Gastroesophageal sphincter (tissue), 3 donors: Measurements from ENCODE around the gene EVX1.

Experiments used
- CTCF ChIP-seq, 4 experiments: fragments of 200-600 bp in 2 of 4; fragments of 450-650 bp in 2 of 4; sonication (generic) in 1 of 4; IDR thresholded peaks; one replicate each; pipeline ENCODE4 v1.5.1; 2017 to 2019; ENCODE audit warnings: antibody characterized with exemption in 4 of 4, mild to moderate bottlenecking in 2 of 4, moderate library complexity in 2 of 4
- EP300 ChIP-seq: sonication (generic); formaldehyde crosslinking; IDR thresholded peaks from one replicate; pipeline ENCODE4 v1.6.1; 2017; ENCODE audit warnings: antibody characterized with exemption, mild to moderate bottlenecking
- POLR2A ChIP-seq, 2 donors: fragments of 450-650 bp; IDR thresholded peaks; one replicate each; pipeline ENCODE4 v1.6.1; 2017; ENCODE audit warnings: antibody characterized with exemption in 2 of 2, mild to moderate bottlenecking in 2 of 2, moderate library complexity in 1 of 2
- POLR2AphosphoS5 ChIP-seq: sonication (generic); formaldehyde crosslinking; IDR thresholded peaks from one replicate; pipeline ENCODE4 v1.6.1; 2017; ENCODE audit warnings: antibody characterized with exemption

- TF ChIP-seq POLR2AphosphoS5: no peak
- TF ChIP-seq EP300: no peak
- TF ChIP-seq CTCF (IDR thresholded peaks at IDR 0.05): no peak
- TF ChIP-seq POLR2A (IDR thresholded peaks at IDR 0.05): no peak
Observed at GRCh38 chr7:27240015-27240731, 2.4 kb upstream of the EVX1 start.
